ENCODE results near the gene MUC16. TPM values are rescaled to one million over a fixed set of nuclear protein-coding genes. Genes with fewer than 3 reads are reported as not detected.

MUC16 gene
- total RNA-seq, 1 donor from 2014 or later = under 0.01 TPM

DNA sequence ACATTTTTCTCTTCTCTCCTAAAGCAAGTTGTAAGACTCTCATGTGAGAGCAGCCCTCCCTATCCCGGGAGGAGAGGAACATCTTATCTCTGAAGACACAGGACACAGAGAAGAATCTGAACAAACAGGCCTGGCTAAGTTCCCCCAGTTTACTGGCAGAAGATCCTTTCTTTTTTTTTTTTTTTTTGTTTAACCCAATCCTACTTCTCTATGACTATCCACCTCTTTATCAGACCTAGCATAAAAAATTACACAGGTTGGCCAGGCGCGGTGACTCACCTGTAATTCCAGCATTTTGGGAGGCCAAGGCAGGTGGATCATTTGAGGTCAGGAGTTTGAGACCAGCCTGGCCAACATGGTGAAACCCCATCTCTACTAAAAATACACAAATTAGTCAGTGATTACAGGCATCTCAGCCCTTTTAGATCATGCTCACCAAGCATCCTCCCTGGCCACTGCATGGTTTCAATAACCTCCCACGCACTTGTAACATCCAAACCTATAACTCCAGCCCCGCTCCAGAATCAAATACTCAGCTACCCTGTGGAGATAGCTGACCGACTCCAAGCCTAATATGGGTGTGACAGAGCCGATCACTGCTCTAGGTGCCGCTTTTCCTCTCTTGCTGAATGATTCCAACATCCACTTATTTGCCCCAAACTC, 27.3 kb upstream of the MUC16 start:
- TF ChIP-seq, protein P1, sequence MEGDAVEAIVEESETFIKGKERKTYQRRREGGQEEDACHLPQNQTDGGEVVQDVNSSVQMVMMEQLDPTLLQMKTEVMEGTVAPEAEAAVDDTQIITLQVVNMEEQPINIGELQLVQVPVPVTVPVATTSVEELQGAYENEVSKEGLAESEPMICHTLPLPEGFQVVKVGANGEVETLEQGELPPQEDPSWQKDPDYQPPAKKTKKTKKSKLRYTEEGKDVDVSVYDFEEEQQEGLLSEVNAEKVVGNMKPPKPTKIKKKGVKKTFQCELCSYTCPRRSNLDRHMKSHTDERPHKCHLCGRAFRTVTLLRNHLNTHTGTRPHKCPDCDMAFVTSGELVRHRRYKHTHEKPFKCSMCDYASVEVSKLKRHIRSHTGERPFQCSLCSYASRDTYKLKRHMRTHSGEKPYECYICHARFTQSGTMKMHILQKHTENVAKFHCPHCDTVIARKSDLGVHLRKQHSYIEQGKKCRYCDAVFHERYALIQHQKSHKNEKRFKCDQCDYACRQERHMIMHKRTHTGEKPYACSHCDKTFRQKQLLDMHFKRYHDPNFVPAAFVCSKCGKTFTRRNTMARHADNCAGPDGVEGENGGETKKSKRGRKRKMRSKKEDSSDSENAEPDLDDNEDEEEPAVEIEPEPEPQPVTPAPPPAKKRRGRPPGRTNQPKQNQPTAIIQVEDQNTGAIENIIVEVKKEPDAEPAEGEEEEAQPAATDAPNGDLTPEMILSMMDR (conservative IDR thresholded peaks at IDR 0.05; ENCODE audit: low read depth, low read length) = no peak
- no peak for DNase-seq (ENCODE audit: low read depth)

DNA sequence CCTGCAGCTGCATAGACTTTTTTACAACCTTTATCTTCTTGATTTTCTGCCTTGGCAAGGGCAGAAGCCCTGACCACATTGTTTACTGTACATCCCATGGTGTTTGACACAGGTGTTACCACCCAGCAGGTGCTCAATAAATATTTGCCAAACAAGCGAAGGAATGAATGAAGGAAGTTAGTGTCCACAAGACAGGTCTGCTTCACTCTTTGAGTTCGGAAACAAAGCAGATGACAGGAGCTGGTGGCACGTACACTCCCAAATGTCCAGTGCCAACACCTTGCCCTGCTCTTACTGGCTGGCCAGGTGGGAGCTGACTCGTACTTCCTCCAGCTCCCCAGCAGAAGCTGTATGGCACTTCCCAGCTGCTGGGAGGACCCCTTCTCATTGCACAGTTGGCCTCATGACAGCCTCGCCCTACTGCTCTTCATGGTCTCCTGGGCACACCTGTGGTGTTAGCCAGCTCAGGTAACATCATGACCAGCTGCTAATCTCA, 22.0 kb upstream of the MUC16 start:
- H3K4me3 ChIP-seq (ENCODE audit: low read depth, low read length) = no peak overlapping the region
- TF ChIP-seq, protein P1 (conservative IDR thresholded peaks at IDR 0.05; ENCODE audit: low read depth, low read length) = no peak
- DNase-seq (ENCODE audit: low read depth) = no peak

More for the DNA sequence above, 27.3 kb upstream of the MUC16 start:
- no peak overlapping the region for H3K4me3 ChIP-seq (ENCODE audit: low read depth, low read length)

- TF ChIP-seq, protein P1 (conservative IDR thresholded peaks at IDR 0.05; ENCODE audit: low read depth, low read length) = no peak
- DNase-seq (ENCODE audit: low read depth) = no peak
- H3K4me3 ChIP-seq (ENCODE audit: low read depth, low read length) = no peak overlapping the region
These were observed 8.1 kb upstream of the MUC16 start for GRCh38 chr19:9018163-9018875.

- TF ChIP-seq, protein P1 (conservative IDR thresholded peaks at IDR 0.05; ENCODE audit: low read depth, low read length) = no peak
- H3K4me3 ChIP-seq (ENCODE audit: low read depth, low read length) = no peak overlapping the region
- DNase-seq (ENCODE audit: low read depth) = no peak
These were observed 4.6 kb upstream of the MUC16 start for GRCh38 chr19:9014803-9015202.

DNA sequence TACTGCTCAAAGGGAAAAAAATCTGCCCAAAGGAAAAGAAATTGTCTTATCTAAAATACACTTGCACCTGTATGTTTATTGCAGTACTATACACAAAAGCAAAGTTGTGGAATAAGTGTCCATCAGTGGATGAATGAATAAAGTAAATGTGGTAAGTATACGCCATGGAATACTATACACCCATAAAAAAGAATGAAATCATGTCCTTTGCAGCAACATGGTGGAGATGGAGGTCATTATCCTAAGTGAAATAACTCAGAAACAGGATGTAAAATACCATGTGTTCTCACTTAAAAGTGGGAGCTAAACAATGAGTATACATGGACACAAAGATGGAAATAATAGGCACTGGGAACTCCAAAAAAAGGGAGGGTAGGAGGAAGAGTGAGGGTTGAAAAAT, 3.8 kb upstream of the MUC16 start:
- TF ChIP-seq, protein P1 (conservative IDR thresholded peaks at IDR 0.05; ENCODE audit: low read depth, low read length) = no peak
- no peak for DNase-seq (ENCODE audit: low read depth)
- no peak overlapping the region for H3K4me3 ChIP-seq (ENCODE audit: low read depth, low read length)

DNA sequence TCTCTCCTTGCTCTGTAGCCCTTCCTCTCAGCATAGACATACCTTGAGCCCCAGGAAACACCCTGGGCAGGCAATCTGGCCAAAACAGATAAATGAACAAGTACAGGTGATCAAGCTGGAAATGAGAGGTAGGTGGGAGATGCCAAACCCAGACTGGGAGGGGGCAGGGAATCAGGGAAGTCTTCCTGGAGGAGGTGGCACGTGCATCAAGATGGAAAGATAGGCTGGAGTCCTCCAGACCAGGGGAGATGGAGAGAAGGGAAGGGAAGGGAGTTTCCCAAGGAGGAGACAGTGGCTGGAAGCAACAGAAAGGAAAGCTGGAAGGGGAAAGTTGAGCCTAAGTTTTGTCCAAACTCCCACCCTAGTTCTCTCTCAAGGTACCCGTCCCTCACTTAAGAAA, 1.7 kb upstream of the MUC16 start:
- TF ChIP-seq, protein P1 (conservative IDR thresholded peaks at IDR 0.05; ENCODE audit: low read depth, low read length) = no peak
- no peak overlapping the region for H3K4me3 ChIP-seq (ENCODE audit: low read depth, low read length)
- no peak for DNase-seq (ENCODE audit: low read depth)

Data from epithelial cell of proximal tubule (primary cell).